GM12878 (cell line): ENCODE results near the gene CHD6. TPM values are rescaled to one million over a fixed set of nuclear protein-coding genes. Genes with fewer than 3 reads are reported as not detected.

ENCODE experiments used
- ATAC-seq: fragments of 200-7000 bp; cut with Tn5 transposase; 3 replicates; pipeline ENCODE4 v1.9.1; 2020; ENCODE audit warnings: mild to moderate bottlenecking, moderate library complexity
- BruUV-seq: library from RNA; stranded (reverse); fragments of 400-500 nt; replicated peaks from 2 replicates; lab custom pipeline; 2021; lab: Mats Ljungman, UMichigan
- CTCF ChIA-PET: fragments of 300-600 bp; sonication (Branson Sonifier 250); formaldehyde crosslinking; extraction: SDS; loops from one replicate; lab custom pipeline; 2021; ENCODE audit warnings: inconsistent platforms; lab: Yijun Ruan, JAX
- POLR2A ChIA-PET: fragments of 350-600 bp; formaldehyde crosslinking; extraction: SDS; loops from one replicate; lab custom pipeline; 2021; ENCODE audit warnings: inconsistent platforms; lab: Charles Lee
- RAD21 ChIA-PET: fragments of 300-600 bp; sonication (Branson Sonifier 250); formaldehyde crosslinking; loops from one replicate; lab custom pipeline; 2023; ENCODE audit warnings: antibody characterized with exemption; ENCODE audit not compliant: unreplicated experiment; lab: Charles Lee
- SMC1A ChIA-PET: fragments of 300-600 bp; sonication (Branson Sonifier 250); formaldehyde crosslinking; loops from one replicate; lab custom pipeline; 2023; ENCODE audit not compliant: unreplicated experiment, uncharacterized antibody; lab: Charles Lee
- DNase-seq: peaks from one replicate; pipeline ENCODE4 v3.0.0-alpha.2; 2011; ENCODE audit warnings: low read depth, low spot score
- FAIRE-seq: peaks from 3 replicates; lab custom pipeline; 2011; peaks lifted over from hg19 to GRCh38; lab: Jason Lieb, UNC
- H2AFZ ChIP-seq: 2 replicates; pipeline ENCODE4 v1.6.0; 2011; ENCODE audit warnings: low read depth, low read length, control low read depth; ENCODE audit not compliant: control insufficient read depth
- H3K27ac ChIP-seq: 2 replicates; pipeline ENCODE4 v1.5.1; 2011; ENCODE audit warnings: control low read depth; ENCODE audit not compliant: control insufficient read depth, insufficient read depth
- H3K27me3 ChIP-seq, 2 experiments: replicated peaks in 1 of 2; 2 replicates each; pipeline versions ENCODE4 v1.6.0 to v1.6.1; 2011; ENCODE audit warnings: low read length in 1 of 2; ENCODE audit not compliant: control insufficient read depth in 2 of 2, insufficient read depth in 2 of 2
- H3K36me3 ChIP-seq, 2 experiments: 2 replicates each; pipeline ENCODE4 v1.5.1; 2011; ENCODE audit warnings: low read length in 1 of 2; ENCODE audit not compliant: control insufficient read depth in 2 of 2, insufficient read depth in 2 of 2
- H3K4me1 ChIP-seq: 2 replicates; pipeline ENCODE4 v1.6.1; 2011; ENCODE audit warnings: mild to moderate bottlenecking, low read length, moderate library complexity, mixed read lengths; ENCODE audit not compliant: control insufficient read depth, insufficient read depth
- H3K4me2 ChIP-seq: 2 replicates; pipeline ENCODE4 v1.6.0; 2011; ENCODE audit warnings: control low read depth; ENCODE audit not compliant: control insufficient read depth, insufficient read depth
- H3K4me3 ChIP-seq: fragments of 200-600 bp; sonication (generic); 2 replicates; pipeline ENCODE4 v1.5.1; 2016
- H3K79me2 ChIP-seq: 2 replicates; pipeline ENCODE4 v1.6.0; 2011; ENCODE audit warnings: low read length; ENCODE audit not compliant: control insufficient read depth, insufficient read depth
- H3K9ac ChIP-seq: 2 replicates; pipeline ENCODE4 v1.8.0; 2011; ENCODE audit warnings: low read length, control low read depth, mixed read lengths; ENCODE audit not compliant: control insufficient read depth, insufficient read depth
- H3K9me3 ChIP-seq: replicated peaks from 3 replicates; pipeline ENCODE4 v1.5.1; 2011; ENCODE audit warnings: mild to moderate bottlenecking, low read length; ENCODE audit not compliant: control insufficient read depth, insufficient read depth
- H4K20me1 ChIP-seq: 2 replicates; pipeline ENCODE4 v1.6.0; 2011; ENCODE audit not compliant: control insufficient read depth, insufficient read depth
- ATF2 ChIP-seq: IDR thresholded peaks from 2 replicates; pipeline ENCODE4 v1.6.1; 2012; ENCODE audit warnings: low read length, inconsistent platforms
- BCLAF1 ChIP-seq: fragments of 450-650 bp; IDR thresholded peaks from 2 replicates; pipeline ENCODE4 v1.6.1; 2017; ENCODE audit warnings: antibody characterized with exemption, mild to moderate bottlenecking, moderate library complexity
- ELK1 ChIP-seq: IDR thresholded peaks from 2 replicates; pipeline ENCODE4 v1.6.1; 2012; ENCODE audit warnings: low read depth, low read length, improper control_type of control experiment
- ESRRA ChIP-seq: IDR thresholded peaks from 2 replicates; pipeline ENCODE4 v1.6.1; 2012; ENCODE audit warnings: mild to moderate bottlenecking, low read length, improper control_type of control experiment
- HDAC6 ChIP-seq: fragments of 200-600 bp; sonication (generic); IDR thresholded peaks from one replicate; pipeline ENCODE4 v1.8.0; 2017; ENCODE audit warnings: antibody characterized with exemption; ENCODE audit not compliant: unreplicated experiment
- HDGF ChIP-seq: fragments of 450-650 bp; IDR thresholded peaks from 2 replicates; pipeline ENCODE4 v1.6.1; 2016; ENCODE audit warnings: antibody characterized with exemption
- IRF5 ChIP-seq: fragments of 450-650 bp; IDR thresholded peaks from 2 replicates; pipeline ENCODE4 v1.6.1; 2017; ENCODE audit warnings: borderline replicate concordance
- LARP7 ChIP-seq: fragments of 450-650 bp; IDR thresholded peaks from 2 replicates; pipeline ENCODE4 v1.6.1; 2017; ENCODE audit warnings: mild to moderate bottlenecking
- NKRF ChIP-seq: fragments of 450-650 bp; conservative IDR thresholded peaks from 2 replicates; pipeline ENCODE4 v1.6.1; 2017; ENCODE audit warnings: mild to moderate bottlenecking, moderate library complexity
- PAX8 ChIP-seq: fragments of 450-650 bp; IDR thresholded peaks from 2 replicates; pipeline ENCODE4 v1.6.1; 2017; ENCODE audit warnings: mild to moderate bottlenecking, moderate library complexity
- RUNX3 ChIP-seq: IDR thresholded peaks from 2 replicates; pipeline ENCODE4 v1.6.1; 2012; ENCODE audit warnings: low read length, inconsistent platforms
- STAT3 ChIP-seq: IDR thresholded peaks from 2 replicates; pipeline ENCODE4 v1.6.1; 2011; ENCODE audit warnings: low read depth, low read length, improper control_type of control experiment
- SUPT20H ChIP-seq: IDR thresholded peaks from 2 replicates; pipeline ENCODE4 v1.6.1; 2011; ENCODE audit warnings: low read depth, mild to moderate bottlenecking, low read length, moderate library complexity, borderline replicate concordance; ENCODE audit not compliant: control insufficient read depth
- TARDBP ChIP-seq: IDR thresholded peaks from 2 replicates; pipeline ENCODE4 v1.6.1; 2016; ENCODE audit warnings: borderline replicate concordance
- WGBS: methylation state at CpG from one replicate; pipeline ENCODE4 v1.1.6; 2016; ENCODE audit warnings: low lambda C conversion rate; ENCODE audit not compliant: insufficient replicate concordance, insufficient coverage; ENCODE audit errors: missing lambda C conversion rate; 5-methylcytosine and 5-hydroxymethylcytosine counted together
- in situ Hi-C: fragments of 300-500 bp; cut with MboI; formaldehyde crosslinking; loops from 9 replicates; pipeline ENCODE4 v1.14.3; 2018; ENCODE audit warnings: mixed read lengths
- intact Hi-C: fragments of 100-400 bp; cut with micrococcal nuclease; formaldehyde crosslinking; loops from one replicate; pipeline ENCODE4 v1.14.2; 2022; ENCODE audit not compliant: unreplicated experiment
- polyA plus RNA-seq, 11 experiments: library from polyadenylated mRNA; depleted of rRNA in 4 of 11; unstranded in 6 of 11; stranded (reverse) in 5 of 11; fragments of >200 nt; fragmentation: Nextera tagmentation in 4 of 11; fragmentation: Illumina TruSeq in 1 of 11; extraction: Ambion mirVana in 4 of 11; extraction: Trizol in 1 of 11; gene quantifications; 1 replicate in 1 of 11; 2 replicates in 10 of 11; pipeline versions ENCODE4 v1.2.1 to v1.2.3, GENCODE V29; 2011 to 2016; ENCODE audit warnings: inconsistent platforms in 2 of 11, missing spikeins in 2 of 11, low read depth in 1 of 11
- total RNA-seq, 4 experiments: library from RNA; depleted of rRNA in 3 of 4; stranded (reverse); fragments of >200 nt in 3 of 4; fragmentation: Illumina TruSeq in 1 of 4; extraction: Trizol in 1 of 4; gene quantifications; 2 replicates each; pipeline versions ENCODE4 v1.2.1 to v1.2.3, GENCODE V29; 2013 to 2021

The CHD6 gene
- total and polyA plus RNA-seq, 10 of the 15 experiments (the other 5 are each of a cell fraction or from before 2014, with no cell fraction given), result 4.3 to 25.5 (median 17.1) TPM

GRCh38 chr20:41526327-41526726, 91.8 kb downstream of the CHD6 start (continued):
- TF ChIP-seq IRF5 (no peak), LARP7 (no peak), HDGF (no peak), STAT3 (no peak), SUPT20H (no peak), ELK1 (no peak), RUNX3 (no peak), PAX8 (no peak), HDAC6 (no peak)

- BruUV-seq, result no TSS peak
- POLR2A ChIA-PET, result interaction anchor here (1.5 kb wide), 1 partner anchor 19 kb away, joined by 3 read pairs; no protein-coding TSS in a partner anchor
- Histone ChIP-seq H3K4me3 (no peak overlapping the region), H4K20me1 (no peaks in the 10 kb centered on the region), H3K4me2 (no peak overlapping the region), H3K9me3 (no peaks in the 10 kb centered on the region), H3K4me1 (no peaks in the 10 kb centered on the region), H3K36me3 (peaks cover 0 to 18% of the 10 kb centered on the region in 2 experiments; a peak in 1 of 4 replicates), H3K9ac (no peak overlapping the region), H3K27ac (no peak overlapping the region), H3K79me2 (no peaks in the 10 kb centered on the region; the same call in 1 of the 2 replicates), H3K27me3 (no peaks in the 10 kb centered on the region), H2AFZ (no peak overlapping the region)
- ATAC-seq (no peak), FAIRE-seq (no peak), DNase-seq (no peak)
- RAD21 ChIA-PET, result no interaction called here
- 96% methylated on average over 6 of the region's 6 CpGs for WGBS
- intact Hi-C loops, result no loop called here
- in situ Hi-C loops, result no loop called here
- CTCF ChIA-PET, result no interaction called here
- SMC1A ChIA-PET, result interaction anchor here (1.4 to 2.1 kb wide), 2 partner anchors 11 to 27 kb away, joined by 4 to 9 read pairs; no protein-coding TSS in a partner anchor
- TF ChIP-seq TARDBP, result no peak
- TF ChIP-seq ATF2, result no peak
- TF ChIP-seq ESRRA, result no peak
- no peak for TF ChIP-seq HDAC6
- TF ChIP-seq BCLAF1, result no peak
- TF ChIP-seq NKRF, result no peak
Observed at GRCh38 chr20:41524980-41525613, 93.1 kb downstream of the CHD6 start.
